ENCODE measurements around the gene AHCTF1. TPM values are rescaled to one million over a fixed set of nuclear protein-coding genes. Genes with fewer than 3 reads are reported as not detected.
"Not testable (repeated sequence)": the region's sequence is repeated elsewhere in the genome, so short reads cannot be mapped to it uniquely, and the experiment has no call there.

Gene AHCTF1
- total and polyA plus RNA-seq, 8 donors = 5.9 to 49.0 (median 24.5) TPM

DNA sequence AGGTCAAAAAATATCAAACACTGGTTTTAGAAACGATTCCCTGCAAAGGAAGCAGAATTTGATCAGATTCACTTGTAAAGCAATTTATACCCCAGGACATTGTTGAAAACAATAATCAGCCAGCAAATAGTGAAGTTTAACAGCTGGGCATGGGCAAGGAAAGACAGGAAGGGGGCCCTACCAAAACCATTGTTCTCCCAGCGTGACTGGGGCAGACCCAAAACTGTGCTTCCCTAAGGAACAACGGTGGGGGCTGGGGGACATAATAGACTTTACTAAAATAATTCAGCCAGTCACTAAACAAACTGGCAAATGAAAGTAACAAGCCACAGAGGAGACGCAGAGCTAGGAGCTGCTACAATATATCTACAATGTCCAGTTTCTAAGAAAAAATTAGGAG is 100.2 kb downstream of the AHCTF1 start:
- intact Hi-C loops (cut with DNase I; ENCODE audit: low total_unique reads) = no loop called here
- Histone ChIP-seq H3K36me3 (no peaks in the 10 kb centered on the region), H3K9me3 (peaks cover 0 to 19% (median 7%) of the 10 kb centered on the region in 4 donors)

DNA sequence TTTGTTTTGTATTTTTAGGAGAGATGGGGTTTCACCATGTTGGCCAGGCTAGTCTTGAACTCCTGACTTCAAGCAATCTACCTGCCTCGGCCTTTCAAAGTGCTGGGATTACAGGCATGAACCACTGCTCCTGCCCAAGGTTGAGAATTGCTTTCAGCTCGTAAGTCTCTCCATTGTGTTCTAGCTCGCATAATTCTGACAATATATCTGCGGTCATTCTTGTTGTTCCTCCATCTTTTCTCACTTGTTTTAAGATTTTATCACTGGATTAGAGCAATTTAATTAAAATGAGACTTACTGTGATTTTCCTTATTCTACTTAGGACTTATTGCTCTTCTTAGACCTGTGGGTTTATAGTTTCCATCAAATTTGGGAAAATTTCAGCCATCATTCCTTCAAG is 102.9 kb downstream of the AHCTF1 start:
- H3K4me3 ChIP-seq = no peak overlapping the region

More for the DNA sequence above, 100.2 kb downstream of the AHCTF1 start:
- Histone ChIP-seq H3K4me3 (no peak overlapping the region), H3K27ac (no peak overlapping the region), H3K27me3 (no peaks in the 10 kb centered on the region), H3K4me1 (no peaks in the 10 kb centered on the region)
- no peak for TF ChIP-seq POLR2A (IDR thresholded peaks at IDR 0.05)
- TF ChIP-seq, protein P1, sequence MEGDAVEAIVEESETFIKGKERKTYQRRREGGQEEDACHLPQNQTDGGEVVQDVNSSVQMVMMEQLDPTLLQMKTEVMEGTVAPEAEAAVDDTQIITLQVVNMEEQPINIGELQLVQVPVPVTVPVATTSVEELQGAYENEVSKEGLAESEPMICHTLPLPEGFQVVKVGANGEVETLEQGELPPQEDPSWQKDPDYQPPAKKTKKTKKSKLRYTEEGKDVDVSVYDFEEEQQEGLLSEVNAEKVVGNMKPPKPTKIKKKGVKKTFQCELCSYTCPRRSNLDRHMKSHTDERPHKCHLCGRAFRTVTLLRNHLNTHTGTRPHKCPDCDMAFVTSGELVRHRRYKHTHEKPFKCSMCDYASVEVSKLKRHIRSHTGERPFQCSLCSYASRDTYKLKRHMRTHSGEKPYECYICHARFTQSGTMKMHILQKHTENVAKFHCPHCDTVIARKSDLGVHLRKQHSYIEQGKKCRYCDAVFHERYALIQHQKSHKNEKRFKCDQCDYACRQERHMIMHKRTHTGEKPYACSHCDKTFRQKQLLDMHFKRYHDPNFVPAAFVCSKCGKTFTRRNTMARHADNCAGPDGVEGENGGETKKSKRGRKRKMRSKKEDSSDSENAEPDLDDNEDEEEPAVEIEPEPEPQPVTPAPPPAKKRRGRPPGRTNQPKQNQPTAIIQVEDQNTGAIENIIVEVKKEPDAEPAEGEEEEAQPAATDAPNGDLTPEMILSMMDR (IDR thresholded peaks at IDR 0.05) = no peak
- no peak for TF ChIP-seq POLR2AphosphoS5 (IDR thresholded peaks at IDR 0.05)
- no peak for TF ChIP-seq EP300 (IDR thresholded peaks at IDR 0.05)
- WGBS, 5 donors = 51 to 74% (median 60%) methylated on average over 4 of the region's 4 CpGs
- no peak for DNase-seq

GRCh38 chr1:246827396-246827795 is 104.4 kb downstream of the AHCTF1 start:
- intact Hi-C loops (cut with DNase I; ENCODE audit: low total_unique reads) = no loop called here
- H3K4me1 ChIP-seq = no peaks in the 10 kb centered on the region
- H3K36me3 ChIP-seq = no peaks in the 10 kb centered on the region
- H3K27me3 ChIP-seq = no peaks in the 10 kb centered on the region
- peaks cover 0 to 19% (median 7%) of the 10 kb centered on the region in 4 donors for H3K9me3 ChIP-seq
- H3K4me3 ChIP-seq = no peak overlapping the region
- H3K27ac ChIP-seq = no peak overlapping the region
- no peak for DNase-seq
- no peak for TF ChIP-seq POLR2A (IDR thresholded peaks at IDR 0.05)
- no peak for TF ChIP-seq POLR2AphosphoS5 (IDR thresholded peaks at IDR 0.05)
- TF ChIP-seq, protein P1 (IDR thresholded peaks at IDR 0.05) = no peak
- no peak for TF ChIP-seq EP300 (IDR thresholded peaks at IDR 0.05)
- 49 to 66% (median 56%) methylated on average over 5 of the region's 5 CpGs for WGBS, 5 donors

More for the DNA sequence above, 102.9 kb downstream of the AHCTF1 start:
- WGBS, 5 donors = 88 to 97% (median 92%) methylated on average over 4 of the region's 4 CpGs
- no peak overlapping the region for H3K27ac ChIP-seq
- no peaks in the 10 kb centered on the region for H3K27me3 ChIP-seq
- H3K36me3 ChIP-seq = no peaks in the 10 kb centered on the region
- intact Hi-C loops (cut with DNase I; ENCODE audit: low total_unique reads) = no loop called here
- DNase-seq = no peak
- H3K9me3 ChIP-seq = peaks cover 0 to 19% (median 7%) of the 10 kb centered on the region in 4 donors
- TF ChIP-seq POLR2A (IDR thresholded peaks at IDR 0.05) = no peak
- no peak for TF ChIP-seq POLR2AphosphoS5 (IDR thresholded peaks at IDR 0.05)
- no peak for TF ChIP-seq EP300 (IDR thresholded peaks at IDR 0.05)
- TF ChIP-seq, protein P1 (IDR thresholded peaks at IDR 0.05) = no peak
- H3K4me1 ChIP-seq = no peaks in the 10 kb centered on the region

- Histone ChIP-seq H3K27me3 (no peaks in the 10 kb centered on the region), H3K4me3 (no peak overlapping the region), H3K36me3 (no peaks in the 10 kb centered on the region), H3K27ac (no peak overlapping the region), H3K4me1 (no peaks in the 10 kb centered on the region), H3K9me3 (peaks cover 0 to 19% (median 7%) of the 10 kb centered on the region in 4 donors)
- TF ChIP-seq POLR2A (IDR thresholded peaks at IDR 0.05) = no peak
- 53 to 100% (median 65%) methylated on average over 1 of the region's 1 CpG for WGBS, 5 donors
- no peak for DNase-seq
- intact Hi-C loops (cut with DNase I; ENCODE audit: low total_unique reads) = no loop called here
These were observed 106.1 kb downstream of the AHCTF1 start for GRCh38 chr1:246825557-246826175.

GRCh38 chr1:246824541-246824940 is 107.2 kb downstream of the AHCTF1 start:
- Histone ChIP-seq H3K4me1 (no peaks in the 10 kb centered on the region), H3K27me3 (no peaks in the 10 kb centered on the region), H3K27ac (no peak overlapping the region), H3K4me3 (no peak overlapping the region), H3K36me3 (no peaks in the 10 kb centered on the region), H3K9me3 (peaks cover 0 to 11% (median 5%) of the 10 kb centered on the region in 4 donors)
- intact Hi-C loops (cut with DNase I; ENCODE audit: low total_unique reads) = no loop called here
- DNase-seq = no peak
- TF ChIP-seq EP300 (IDR thresholded peaks at IDR 0.05) = no peak
- TF ChIP-seq, protein P1 (IDR thresholded peaks at IDR 0.05) = no peak
- TF ChIP-seq POLR2A (IDR thresholded peaks at IDR 0.05) = no peak
- TF ChIP-seq POLR2AphosphoS5 (IDR thresholded peaks at IDR 0.05) = no peak
- WGBS, 5 donors = 69 to 93% (median 80%) methylated on average over 2 of the region's 2 CpGs

GRCh38 chr1:246822154-246822553 is 109.6 kb downstream of the AHCTF1 start:
- H3K36me3 ChIP-seq; H3K9me3 ChIP-seq; H3K4me3 ChIP-seq; H3K27me3 ChIP-seq; H3K4me1 ChIP-seq; intact Hi-C loops (cut with DNase I; ENCODE audit: low total_unique reads); H3K27ac ChIP-seq; DNase-seq: not testable (repeated sequence)
- 81 to 94% (median 86%) methylated on average over 7 of the region's 7 CpGs for WGBS, 5 donors
